WTC11 (cell line): Measurements from ENCODE around the gene NUMA1. TPM values are rescaled to one million over a fixed set of nuclear protein-coding genes. Genes with fewer than 3 reads are reported as not detected.

ENCODE experiments used
- ATAC-seq: fragments of 200-7000 bp; cut with Tn5 transposase; 2 replicates; pipeline ENCODE4 v1.10.0; 2021; ENCODE audit warnings: mild to moderate bottlenecking, moderate library complexity
- CTCF ChIA-PET: fragments of 300-600 bp; sonication (Branson Sonifier 250); formaldehyde crosslinking; loops from one replicate; lab custom pipeline; 2021; ENCODE audit warnings: antibody characterized with exemption; lab: Charles Lee
- POLR2A ChIA-PET: fragments of 350-600 bp; sonication (Branson Sonifier 250); formaldehyde crosslinking; loops from one replicate; lab custom pipeline; 2021; ENCODE audit warnings: antibody characterized with exemption; lab: Charles Lee
- DNase-seq: peaks from one replicate; pipeline ENCODE4 v3.0.0; 2021; ENCODE audit warnings: low spot score
- H3K27ac Mint-ChIP-seq: 2 replicates; pipeline ENCODE4 v1.8.0; 2021; ENCODE audit warnings: mixed read lengths
- H3K27me3 Mint-ChIP-seq: 2 replicates; pipeline ENCODE4 v1.8.0; 2021; ENCODE audit warnings: low read depth, mild to moderate bottlenecking, moderate library complexity, mixed read lengths
- H3K36me3 Mint-ChIP-seq: 2 replicates; pipeline ENCODE4 v1.8.0; 2021; ENCODE audit warnings: mixed read lengths
- H3K4me1 Mint-ChIP-seq: 2 replicates; pipeline ENCODE4 v1.8.0; 2022; ENCODE audit warnings: mixed read lengths
- H3K4me3 Mint-ChIP-seq: 2 replicates; pipeline ENCODE4 v1.8.0; 2021; ENCODE audit warnings: mild to moderate bottlenecking, moderate library complexity, mixed read lengths
- H3K9me3 Mint-ChIP-seq: 2 replicates; pipeline ENCODE4 v1.8.0; 2021; ENCODE audit warnings: mixed read lengths
- ATF1 ChIP-seq: sonication (generic); formaldehyde crosslinking; IDR thresholded peaks from 2 replicates; pipeline ENCODE4 v1.8.1; 2023; ENCODE audit warnings: mild to moderate bottlenecking, moderate library complexity, missing genetic modification reagents
- CBFB ChIP-seq: sonication (generic); formaldehyde crosslinking; IDR thresholded peaks from 2 replicates; pipeline ENCODE4 v1.8.1; 2022; ENCODE audit warnings: mild to moderate bottlenecking, low read depth, missing genetic modification reagents
- E2F5 ChIP-seq: sonication (generic); formaldehyde crosslinking; IDR thresholded peaks from 2 replicates; pipeline ENCODE4 v1.8.1; 2022; ENCODE audit warnings: mild to moderate bottlenecking, moderate library complexity, missing genetic modification reagents
- ETV6 ChIP-seq: sonication (generic); formaldehyde crosslinking; IDR thresholded peaks from 2 replicates; pipeline ENCODE4 v1.8.1; 2022; ENCODE audit warnings: mild to moderate bottlenecking, missing genetic modification reagents
- GRHL2 ChIP-seq: fragments of 250-450 bp; sonication (Bioruptor Pico); IDR thresholded peaks from 2 replicates; pipeline ENCODE4 v1.8.0; 2022; ENCODE audit warnings: mild to moderate bottlenecking, moderate library complexity; ENCODE audit not compliant: insufficient replicate concordance, severe bottlenecking
- HMGA2 ChIP-seq: fragments of 250-450 bp; sonication (Bioruptor Pico); IDR thresholded peaks from 2 replicates; pipeline ENCODE4 v1.4.0; 2021; ENCODE audit warnings: mild to moderate bottlenecking, moderate library complexity
- HMGXB4 ChIP-seq: sonication (generic); formaldehyde crosslinking; IDR thresholded peaks from 2 replicates; pipeline ENCODE4 v1.8.1; 2023; ENCODE audit warnings: mild to moderate bottlenecking, moderate library complexity, missing genetic modification reagents
- IRF2 ChIP-seq: sonication (generic); formaldehyde crosslinking; IDR thresholded peaks from 2 replicates; pipeline ENCODE4 v1.8.0; 2022; ENCODE audit warnings: low read depth, missing genetic modification reagents, borderline replicate concordance
- JAZF1 ChIP-seq: fragments of 250-450 bp; sonication (Bioruptor Pico); IDR thresholded peaks from 2 replicates; pipeline ENCODE4 v1.9.0; 2021; ENCODE audit warnings: moderate library complexity, mild to moderate bottlenecking, inconsistent platforms
- MAX ChIP-seq: sonication (generic); formaldehyde crosslinking; IDR thresholded peaks from 2 replicates; pipeline ENCODE4 v1.8.0; 2022; ENCODE audit warnings: mild to moderate bottlenecking, missing genetic modification reagents
- NFATC4 ChIP-seq: fragments of 250-450 bp; sonication (Bioruptor Pico); IDR thresholded peaks from 2 replicates; pipeline ENCODE4 v1.9.0; 2021; ENCODE audit warnings: mild to moderate bottlenecking
- NFE2L1 ChIP-seq: sonication (generic); formaldehyde crosslinking; IDR thresholded peaks from 2 replicates; pipeline ENCODE4 v1.8.1; 2023; ENCODE audit warnings: missing genetic modification reagents
- NR3C1 ChIP-seq: sonication (generic); formaldehyde crosslinking; conservative IDR thresholded peaks from 2 replicates; pipeline ENCODE4 v1.8.1; 2023; ENCODE audit warnings: low read depth, mild to moderate bottlenecking, missing genetic modification reagents
- PRRX2 ChIP-seq: fragments of 250-450 bp; sonication (Bioruptor Pico); IDR thresholded peaks from 2 replicates; pipeline ENCODE4 v1.8.0; 2021; ENCODE audit warnings: mild to moderate bottlenecking
- RELA ChIP-seq: sonication (generic); formaldehyde crosslinking; IDR thresholded peaks from 2 replicates; pipeline ENCODE4 v1.8.1; 2022; ENCODE audit warnings: missing genetic modification reagents, mild to moderate bottlenecking, borderline replicate concordance
- SP1 ChIP-seq: sonication (generic); formaldehyde crosslinking; conservative IDR thresholded peaks from 2 replicates; pipeline ENCODE4 v1.8.1; 2022; ENCODE audit warnings: missing genetic modification reagents
- TEAD4 ChIP-seq: sonication (generic); formaldehyde crosslinking; IDR thresholded peaks from 2 replicates; pipeline ENCODE4 v1.8.0; 2022; ENCODE audit warnings: mild to moderate bottlenecking, missing genetic modification reagents
- ZNF138 ChIP-seq: sonication (generic); formaldehyde crosslinking; conservative IDR thresholded peaks from 2 replicates; pipeline ENCODE4 v1.8.1; 2022; ENCODE audit warnings: mild to moderate bottlenecking, moderate library complexity, missing genetic modification reagents
- ZNF396 ChIP-seq: fragments of 250-450 bp; sonication (Bioruptor Pico); IDR thresholded peaks from 2 replicates; pipeline ENCODE4 v1.8.0; 2021; ENCODE audit warnings: mild to moderate bottlenecking, moderate library complexity, borderline replicate concordance
- ZNF416 ChIP-seq: fragments of 250-450 bp; sonication (Bioruptor Pico); IDR thresholded peaks from 2 replicates; pipeline ENCODE4 v1.9.0; 2021; ENCODE audit warnings: mild to moderate bottlenecking, inconsistent platforms
- total RNA-seq: library from RNA; stranded (reverse); gene quantifications from 3 replicates; pipeline ENCODE4 v1.2.3, GENCODE V29; 2021
- TF ChIP-seq, protein P1 (sequence below): sonication (generic); formaldehyde crosslinking; IDR thresholded peaks from 2 replicates; pipeline ENCODE4 v1.8.0; 2023; ENCODE audit warnings: missing genetic modification reagents, mild to moderate bottlenecking, borderline replicate concordance
- TF ChIP-seq, protein P2 (sequence below): sonication (generic); formaldehyde crosslinking; IDR thresholded peaks from 2 replicates; pipeline ENCODE4 v1.8.1; 2023; ENCODE audit warnings: mild to moderate bottlenecking, missing genetic modification reagents
- TF ChIP-seq, protein P3 (sequence below): sonication (generic); formaldehyde crosslinking; IDR thresholded peaks from 2 replicates; pipeline ENCODE4 v1.8.0; 2022; ENCODE audit warnings: mild to moderate bottlenecking, missing genetic modification reagents

The NUMA1 gene
- total RNA-seq, 1 experiment from 2014 or later, result 147 TPM

- TF ChIP-seq ZNF138 (CRISPR knock-in tag), result no peak
- no peak for TF ChIP-seq NFE2L1 (CRISPR knock-in tag)
- TF ChIP-seq ATF1 (CRISPR knock-in tag), result no peak
- TF ChIP-seq RELA (CRISPR knock-in tag), result no peak
- TF ChIP-seq, protein P1, sequence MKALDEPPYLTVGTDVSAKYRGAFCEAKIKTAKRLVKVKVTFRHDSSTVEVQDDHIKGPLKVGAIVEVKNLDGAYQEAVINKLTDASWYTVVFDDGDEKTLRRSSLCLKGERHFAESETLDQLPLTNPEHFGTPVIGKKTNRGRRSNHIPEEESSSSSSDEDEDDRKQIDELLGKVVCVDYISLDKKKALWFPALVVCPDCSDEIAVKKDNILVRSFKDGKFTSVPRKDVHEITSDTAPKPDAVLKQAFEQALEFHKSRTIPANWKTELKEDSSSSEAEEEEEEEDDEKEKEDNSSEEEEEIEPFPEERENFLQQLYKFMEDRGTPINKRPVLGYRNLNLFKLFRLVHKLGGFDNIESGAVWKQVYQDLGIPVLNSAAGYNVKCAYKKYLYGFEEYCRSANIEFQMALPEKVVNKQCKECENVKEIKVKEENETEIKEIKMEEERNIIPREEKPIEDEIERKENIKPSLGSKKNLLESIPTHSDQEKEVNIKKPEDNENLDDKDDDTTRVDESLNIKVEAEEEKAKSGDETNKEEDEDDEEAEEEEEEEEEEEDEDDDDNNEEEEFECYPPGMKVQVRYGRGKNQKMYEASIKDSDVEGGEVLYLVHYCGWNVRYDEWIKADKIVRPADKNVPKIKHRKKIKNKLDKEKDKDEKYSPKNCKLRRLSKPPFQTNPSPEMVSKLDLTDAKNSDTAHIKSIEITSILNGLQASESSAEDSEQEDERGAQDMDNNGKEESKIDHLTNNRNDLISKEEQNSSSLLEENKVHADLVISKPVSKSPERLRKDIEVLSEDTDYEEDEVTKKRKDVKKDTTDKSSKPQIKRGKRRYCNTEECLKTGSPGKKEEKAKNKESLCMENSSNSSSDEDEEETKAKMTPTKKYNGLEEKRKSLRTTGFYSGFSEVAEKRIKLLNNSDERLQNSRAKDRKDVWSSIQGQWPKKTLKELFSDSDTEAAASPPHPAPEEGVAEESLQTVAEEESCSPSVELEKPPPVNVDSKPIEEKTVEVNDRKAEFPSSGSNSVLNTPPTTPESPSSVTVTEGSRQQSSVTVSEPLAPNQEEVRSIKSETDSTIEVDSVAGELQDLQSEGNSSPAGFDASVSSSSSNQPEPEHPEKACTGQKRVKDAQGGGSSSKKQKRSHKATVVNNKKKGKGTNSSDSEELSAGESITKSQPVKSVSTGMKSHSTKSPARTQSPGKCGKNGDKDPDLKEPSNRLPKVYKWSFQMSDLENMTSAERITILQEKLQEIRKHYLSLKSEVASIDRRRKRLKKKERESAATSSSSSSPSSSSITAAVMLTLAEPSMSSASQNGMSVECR (CRISPR knock-in tag), result no peak
- no peak for TF ChIP-seq CBFB (CRISPR knock-in tag)
- TF ChIP-seq NFATC4, result no peak
- TF ChIP-seq TEAD4 (CRISPR knock-in tag), result no peak
- no peak for TF ChIP-seq HMGA2 (CRISPR knock-in tag)
- CTCF ChIA-PET, result no interaction called here
- peaks cover 71% of the 10 kb centered on the region for H3K36me3 Mint-ChIP-seq
- no peak overlapping the region for H3K27ac Mint-ChIP-seq
- H3K9me3 Mint-ChIP-seq, result no peaks in the 10 kb centered on the region
- no peaks in the 10 kb centered on the region for H3K27me3 Mint-ChIP-seq
- POLR2A ChIA-PET, result no interaction called here
- no peak overlapping the region for H3K4me3 Mint-ChIP-seq
- no peaks in the 10 kb centered on the region for H3K4me1 Mint-ChIP-seq
- DNase-seq (no peak), ATAC-seq (no peak)
Measured at GRCh38 chr11:72003776-72004171, 76.6 kb downstream of the NUMA1 start.

DNA sequence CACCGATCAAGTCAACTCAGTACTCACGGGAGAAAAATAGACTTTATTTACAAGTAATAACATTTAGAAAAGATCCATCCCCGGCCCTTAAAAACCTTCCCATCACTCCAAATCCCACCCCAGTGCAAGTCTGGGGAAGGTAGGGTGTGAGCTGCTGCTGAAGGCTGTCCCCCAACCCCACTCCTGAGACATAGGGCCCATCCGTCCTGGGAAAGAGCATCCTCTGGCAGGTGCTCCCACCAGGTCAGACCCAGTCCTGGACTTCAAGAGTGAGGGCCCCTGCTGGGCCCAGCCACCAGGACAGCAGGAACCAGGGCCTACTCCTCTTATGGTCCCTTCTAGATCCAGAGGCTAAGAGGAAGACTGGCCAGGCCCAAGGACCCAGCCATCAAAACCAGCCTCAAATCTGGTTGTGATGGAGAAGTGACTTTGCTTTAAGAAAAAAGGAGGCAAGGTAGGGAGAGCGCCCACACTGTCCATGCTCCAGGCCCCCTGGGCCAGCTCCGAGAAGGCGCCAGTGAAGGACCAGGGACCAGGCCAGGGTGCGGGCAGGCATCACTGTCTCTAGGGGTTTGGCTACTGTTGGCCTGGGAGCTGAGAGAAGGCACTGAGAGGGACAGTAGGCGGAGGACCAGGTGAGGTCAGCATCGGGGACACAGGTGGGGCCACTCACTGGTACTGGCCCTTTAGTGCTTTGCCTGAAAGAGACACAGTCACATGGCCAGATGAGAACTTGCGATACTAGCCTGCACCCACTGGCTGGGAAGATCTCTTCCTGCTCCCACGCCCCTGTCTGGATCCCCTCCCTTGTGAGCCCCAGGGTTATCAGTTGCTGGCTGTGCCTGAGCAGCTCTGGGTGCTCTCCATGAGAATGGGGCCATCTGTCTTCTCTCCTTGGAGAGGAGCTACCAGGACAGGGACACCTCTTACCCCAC, 77.2 kb downstream of the NUMA1 start:
- peaks cover 64% of the 10 kb centered on the region for H3K36me3 Mint-ChIP-seq
- no peak for DNase-seq
- no peaks in the 10 kb centered on the region for H3K27me3 Mint-ChIP-seq
- no peak for ATAC-seq
- CTCF ChIA-PET, result no interaction called here
- H3K4me3 Mint-ChIP-seq, result no peak overlapping the region
- no peaks in the 10 kb centered on the region for H3K4me1 Mint-ChIP-seq
- no peaks in the 10 kb centered on the region for H3K9me3 Mint-ChIP-seq
- no peak overlapping the region for H3K27ac Mint-ChIP-seq
- TF ChIP-seq GRHL2 (CRISPR knock-in tag) (no peak), ETV6 (CRISPR knock-in tag) (no peak), ZNF416 (CRISPR knock-in tag) (no peak), ATF1 (CRISPR knock-in tag) (no peak), NFATC4 (no peak), E2F5 (no peak), ZNF396 (CRISPR knock-in tag) (no peak), SP1 (CRISPR knock-in tag) (no peak), PRRX2 (CRISPR knock-in tag) (no peak), IRF2 (CRISPR knock-in tag) (no peak), NR3C1 (CRISPR knock-in tag) (no peak), MAX (no peak), JAZF1 (no peak), HMGXB4 (CRISPR knock-in tag) (no peak)
- TF ChIP-seq, protein P2, sequence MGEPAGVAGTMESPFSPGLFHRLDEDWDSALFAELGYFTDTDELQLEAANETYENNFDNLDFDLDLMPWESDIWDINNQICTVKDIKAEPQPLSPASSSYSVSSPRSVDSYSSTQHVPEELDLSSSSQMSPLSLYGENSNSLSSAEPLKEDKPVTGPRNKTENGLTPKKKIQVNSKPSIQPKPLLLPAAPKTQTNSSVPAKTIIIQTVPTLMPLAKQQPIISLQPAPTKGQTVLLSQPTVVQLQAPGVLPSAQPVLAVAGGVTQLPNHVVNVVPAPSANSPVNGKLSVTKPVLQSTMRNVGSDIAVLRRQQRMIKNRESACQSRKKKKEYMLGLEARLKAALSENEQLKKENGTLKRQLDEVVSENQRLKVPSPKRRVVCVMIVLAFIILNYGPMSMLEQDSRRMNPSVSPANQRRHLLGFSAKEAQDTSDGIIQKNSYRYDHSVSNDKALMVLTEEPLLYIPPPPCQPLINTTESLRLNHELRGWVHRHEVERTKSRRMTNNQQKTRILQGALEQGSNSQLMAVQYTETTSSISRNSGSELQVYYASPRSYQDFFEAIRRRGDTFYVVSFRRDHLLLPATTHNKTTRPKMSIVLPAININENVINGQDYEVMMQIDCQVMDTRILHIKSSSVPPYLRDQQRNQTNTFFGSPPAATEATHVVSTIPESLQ (CRISPR knock-in tag), result no peak
- TF ChIP-seq, protein P3, sequence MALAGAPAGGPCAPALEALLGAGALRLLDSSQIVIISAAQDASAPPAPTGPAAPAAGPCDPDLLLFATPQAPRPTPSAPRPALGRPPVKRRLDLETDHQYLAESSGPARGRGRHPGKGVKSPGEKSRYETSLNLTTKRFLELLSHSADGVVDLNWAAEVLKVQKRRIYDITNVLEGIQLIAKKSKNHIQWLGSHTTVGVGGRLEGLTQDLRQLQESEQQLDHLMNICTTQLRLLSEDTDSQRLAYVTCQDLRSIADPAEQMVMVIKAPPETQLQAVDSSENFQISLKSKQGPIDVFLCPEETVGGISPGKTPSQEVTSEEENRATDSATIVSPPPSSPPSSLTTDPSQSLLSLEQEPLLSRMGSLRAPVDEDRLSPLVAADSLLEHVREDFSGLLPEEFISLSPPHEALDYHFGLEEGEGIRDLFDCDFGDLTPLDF (CRISPR knock-in tag), result no peak
- POLR2A ChIA-PET, result no interaction called here
